ENCODE results near the gene ATXN1.

ATXN1 gene

DNA sequence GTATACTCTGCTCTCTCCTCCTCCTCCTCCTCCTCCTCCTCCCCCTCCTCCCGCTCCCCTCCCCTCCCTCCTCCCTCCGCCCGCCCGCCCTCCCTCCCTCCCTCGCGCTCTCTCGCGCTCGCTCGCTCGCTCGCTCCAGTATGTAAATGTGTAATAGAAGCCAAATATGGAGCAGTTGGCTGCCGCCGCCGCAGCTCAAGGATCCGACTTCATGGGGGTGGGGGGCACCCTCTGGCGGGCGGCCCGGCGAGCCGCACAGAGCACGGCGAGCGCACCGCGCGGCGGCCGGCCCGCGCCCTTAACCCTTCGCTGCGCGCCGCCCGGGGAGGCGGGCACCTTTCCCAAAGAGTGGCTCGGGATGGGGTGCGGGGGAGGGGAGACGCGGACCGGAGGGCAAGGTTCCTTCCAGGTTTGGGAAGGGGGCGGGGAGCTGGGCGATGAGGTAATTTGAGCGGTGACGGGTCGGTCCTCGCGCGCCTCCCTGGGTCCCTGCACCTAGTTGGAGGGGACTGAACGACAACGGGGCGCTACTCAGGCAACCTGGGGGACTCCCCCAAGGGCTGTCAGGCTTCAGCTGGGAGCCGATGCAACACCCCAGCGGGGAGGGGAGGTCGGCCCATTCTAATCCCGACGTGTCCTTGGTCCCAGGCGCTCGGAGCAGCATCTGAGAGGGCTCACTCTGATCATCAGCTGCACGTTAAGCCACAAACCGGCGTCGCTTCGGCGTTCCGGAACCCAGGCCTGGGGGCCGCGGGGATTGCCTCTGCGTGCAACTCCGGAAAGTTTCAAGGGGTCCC, 409 bp upstream of the ATXN1 start:
- DNase-seq (ENCODE audit: low spot score) = peak; percentile 93

DNA sequence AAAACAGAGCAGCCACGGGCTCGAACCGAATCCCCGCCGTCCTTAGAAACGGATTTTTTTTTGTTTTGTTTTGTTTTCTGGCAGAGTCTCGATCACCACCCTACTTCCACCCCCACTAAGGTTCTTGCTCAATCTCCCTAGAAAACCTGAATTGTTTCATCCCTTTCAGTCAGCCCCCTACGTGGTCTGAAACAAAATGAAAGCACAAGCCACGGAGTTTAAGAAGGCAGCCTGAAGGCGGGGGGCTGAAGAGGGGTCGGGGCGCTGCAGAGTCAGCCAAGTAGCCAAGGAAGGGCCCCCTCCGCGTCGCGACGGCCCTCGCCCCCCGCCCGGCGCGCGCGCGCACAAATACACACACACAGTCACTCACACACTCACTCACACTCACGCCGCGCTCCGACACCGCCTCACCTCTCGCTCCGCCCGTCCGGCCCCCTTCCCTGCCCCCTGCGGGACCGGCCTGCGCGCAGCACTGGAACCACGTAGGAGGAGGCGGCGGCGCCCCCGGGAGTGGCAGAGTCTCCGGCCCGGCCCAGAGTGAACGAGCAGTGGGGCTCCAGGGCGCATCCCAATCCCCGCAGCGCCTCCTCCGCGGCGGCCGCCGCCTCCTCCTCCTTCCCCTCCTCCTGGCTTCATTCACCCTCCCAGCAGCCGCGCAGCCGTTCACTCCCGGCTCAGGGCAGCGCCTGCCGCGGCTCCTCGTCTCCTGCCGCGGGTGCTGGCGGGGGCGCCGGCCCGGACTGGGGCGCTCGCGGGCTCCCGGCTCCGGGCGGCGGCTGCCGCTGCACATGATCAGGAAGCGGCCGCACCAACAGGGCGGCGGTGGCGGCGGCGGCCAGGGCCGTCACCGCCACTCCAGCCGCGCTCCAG, 1.4 kb downstream of the ATXN1 start:
- peak; percentile 84 for DNase-seq (ENCODE audit: low spot score)

DNA sequence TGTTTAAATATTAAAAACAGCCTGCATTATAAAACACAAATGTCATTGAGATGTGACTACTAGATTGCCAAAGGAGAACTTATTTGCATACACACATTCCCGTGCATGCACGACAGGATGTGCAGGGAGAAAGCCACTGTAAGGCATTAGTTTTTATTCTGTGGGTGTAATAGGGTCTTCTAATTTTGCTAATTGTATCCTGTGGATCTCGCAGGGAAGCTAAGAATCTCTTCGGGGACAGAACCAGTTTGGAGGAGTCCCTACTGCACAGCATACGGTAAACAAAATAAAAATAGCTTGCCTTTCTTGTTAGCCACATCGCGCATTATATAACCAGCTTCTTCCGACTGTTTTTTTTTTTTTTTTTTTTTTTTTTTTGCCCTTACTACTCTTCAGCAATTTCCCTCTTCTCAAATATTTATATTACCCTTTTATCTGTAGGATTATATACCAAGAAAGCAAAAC, 2.0 kb downstream of the ATXN1 start:
- peak; percentile 32 for DNase-seq (ENCODE audit: low spot score)

DNA sequence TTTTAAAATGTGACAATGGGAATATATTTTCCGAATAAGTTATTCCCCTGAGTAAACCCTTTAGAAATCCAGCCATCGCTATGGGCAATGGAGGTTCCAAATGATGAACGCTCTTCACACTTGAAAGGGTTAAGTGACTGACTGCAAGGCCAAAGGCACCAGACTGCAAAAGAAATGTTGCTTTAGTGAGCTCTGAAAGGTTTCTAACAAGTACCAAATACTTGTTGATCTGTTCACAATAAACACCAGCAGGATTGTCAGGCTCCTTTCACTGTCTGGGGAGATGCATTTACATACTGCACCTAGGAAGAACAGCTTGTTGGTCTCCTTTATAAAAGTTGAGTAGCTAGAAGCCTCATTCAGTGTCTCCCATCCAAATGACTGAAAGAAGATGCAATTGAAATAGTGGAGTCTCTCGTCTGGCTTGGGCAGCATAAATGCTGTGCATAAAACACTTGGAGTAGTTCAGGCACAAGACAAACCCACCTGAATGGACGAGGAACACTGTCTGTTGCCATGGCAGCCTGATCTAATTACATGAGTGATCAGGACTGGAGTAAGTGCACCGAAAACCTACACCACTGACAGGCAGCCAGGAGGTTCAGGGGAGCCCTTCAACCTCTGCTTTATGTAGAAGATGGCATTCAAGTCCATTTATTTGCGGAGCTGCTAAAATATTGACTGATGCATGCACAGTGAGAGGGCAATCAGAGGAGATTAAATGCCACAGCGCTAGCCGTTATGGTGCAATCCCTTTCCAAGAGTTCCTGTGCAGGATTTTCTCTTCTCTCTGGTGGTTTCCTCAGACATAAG, 2.9 kb downstream of the ATXN1 start:
- peak; percentile 35 for DNase-seq (ENCODE audit: low spot score)

DNA sequence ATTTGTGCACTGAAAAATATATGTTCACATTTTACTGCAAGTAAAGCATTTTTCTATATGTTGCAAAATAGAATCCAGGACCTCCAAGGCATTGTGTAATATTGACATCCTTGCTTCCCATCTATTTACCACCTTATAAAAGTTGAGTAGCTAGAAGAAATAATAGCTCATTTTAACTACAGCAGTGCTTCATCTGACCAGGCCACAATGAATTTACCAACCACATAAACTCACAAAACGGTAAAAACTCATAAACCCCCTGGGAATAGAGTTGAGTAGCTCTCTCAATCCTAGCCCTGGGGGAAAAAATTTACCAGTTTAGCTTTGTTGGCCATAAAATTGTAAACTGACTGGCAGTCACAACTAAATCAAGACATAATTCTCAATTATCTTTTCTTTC, 3.9 kb downstream of the ATXN1 start:
- DNase-seq (ENCODE audit: low spot score) = no peak

DNA sequence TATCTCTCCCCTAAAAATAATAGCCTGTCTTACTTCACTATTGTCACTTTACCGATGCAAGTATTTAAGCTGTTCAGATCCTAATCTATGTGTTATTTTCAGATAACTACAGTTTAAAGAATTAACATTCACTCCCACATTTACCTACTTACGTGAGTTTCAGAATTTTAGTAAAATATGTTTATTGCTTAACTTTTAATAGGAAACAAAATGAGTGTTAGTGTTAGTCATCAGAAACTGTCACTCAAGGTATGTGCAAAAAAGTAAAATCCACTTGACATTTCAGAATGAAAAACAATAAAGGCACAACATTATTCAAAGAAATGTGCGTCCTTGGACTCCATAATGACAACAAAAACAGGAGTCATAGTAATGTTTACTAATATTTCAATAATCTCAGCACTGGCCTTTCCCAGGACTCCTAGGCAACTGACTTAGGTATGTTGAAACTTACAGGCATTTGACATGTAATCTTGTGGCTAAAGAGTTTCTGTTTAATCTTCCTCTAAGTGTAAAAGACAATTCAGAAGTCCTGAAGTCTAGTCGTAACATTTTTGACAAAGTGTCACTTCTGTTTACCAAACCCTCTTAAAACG, 4.5 kb downstream of the ATXN1 start:
- no peak for DNase-seq (ENCODE audit: low spot score)

DNA sequence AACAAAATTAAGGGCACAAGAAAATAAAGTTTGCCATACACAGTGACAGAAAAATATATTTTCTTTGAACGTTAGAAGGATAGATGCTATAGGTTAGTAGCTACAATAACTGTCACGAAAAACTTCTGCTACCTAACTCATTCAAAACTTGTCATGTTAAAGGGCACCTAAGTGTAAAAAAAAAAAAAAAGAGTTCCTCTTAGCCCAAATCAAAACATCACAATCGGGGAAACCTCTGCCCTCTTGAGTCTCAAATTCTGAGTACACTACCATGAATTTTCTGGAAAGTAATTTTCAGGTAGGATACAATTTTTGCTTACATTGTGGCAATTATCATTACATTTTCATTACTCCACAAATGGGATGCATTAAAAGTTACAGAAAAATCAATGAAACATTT, 5.7 kb downstream of the ATXN1 start:
- no peak for DNase-seq (ENCODE audit: low spot score)

DNA sequence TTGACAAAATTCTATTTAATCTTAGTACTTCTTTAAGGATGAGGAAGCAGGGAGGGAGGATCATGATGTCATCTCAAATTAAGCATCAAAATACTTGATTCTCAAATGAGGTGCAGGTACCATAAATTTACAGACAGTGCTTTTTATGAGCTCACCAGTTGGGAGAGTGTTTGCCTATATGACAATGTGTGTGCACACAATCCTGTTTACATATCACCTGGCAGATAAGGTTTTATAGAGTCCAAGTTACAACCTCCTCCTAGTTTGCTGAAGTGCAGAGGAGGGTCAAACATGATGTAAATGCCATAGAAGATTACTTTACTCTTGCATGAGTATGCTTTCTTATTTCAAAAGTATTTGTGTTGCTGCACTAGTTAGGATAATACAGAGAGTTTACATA, 6.4 kb downstream of the ATXN1 start:
- DNase-seq (ENCODE audit: low spot score) = no peak

DNA sequence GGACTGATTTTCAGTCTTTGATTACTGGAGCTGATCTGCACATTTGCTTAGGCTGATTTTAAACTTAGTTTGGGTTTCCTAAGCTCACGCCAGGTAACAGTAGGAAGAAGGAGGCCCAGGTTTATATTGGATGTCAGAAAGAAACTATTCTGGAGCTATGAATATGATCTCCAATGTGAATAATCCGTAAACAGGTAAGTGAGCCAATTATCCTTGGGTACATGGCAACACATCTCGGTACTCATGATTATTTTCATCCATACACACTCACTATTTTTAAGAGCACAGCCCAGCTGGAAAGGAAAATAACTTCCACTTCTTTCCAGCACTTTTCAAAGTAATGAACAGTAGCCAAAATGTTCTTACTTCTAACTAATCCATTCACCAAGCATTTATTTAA, 7.0 kb downstream of the ATXN1 start:
- no peak for DNase-seq (ENCODE audit: low spot score)

DNA sequence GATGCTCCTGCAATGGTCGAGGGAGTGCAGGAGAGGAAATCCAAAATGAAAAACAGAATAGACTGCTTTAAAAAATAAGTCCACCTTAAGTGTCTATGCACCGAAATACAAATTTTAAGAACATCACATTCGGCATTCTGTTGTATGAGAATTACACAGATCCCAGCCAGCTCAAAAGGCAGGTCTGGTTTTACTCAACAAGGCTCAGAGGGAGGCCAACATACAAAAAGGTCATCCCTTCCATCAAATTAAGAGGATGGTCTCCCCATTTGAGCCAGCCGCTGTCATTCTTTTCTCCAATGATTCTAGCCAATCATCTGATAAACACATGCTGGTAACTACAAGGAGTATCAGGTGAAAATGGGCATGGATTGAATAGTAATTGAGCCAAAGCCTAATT, 7.9 kb downstream of the ATXN1 start:
- no peak for DNase-seq (ENCODE audit: low spot score)

DNA sequence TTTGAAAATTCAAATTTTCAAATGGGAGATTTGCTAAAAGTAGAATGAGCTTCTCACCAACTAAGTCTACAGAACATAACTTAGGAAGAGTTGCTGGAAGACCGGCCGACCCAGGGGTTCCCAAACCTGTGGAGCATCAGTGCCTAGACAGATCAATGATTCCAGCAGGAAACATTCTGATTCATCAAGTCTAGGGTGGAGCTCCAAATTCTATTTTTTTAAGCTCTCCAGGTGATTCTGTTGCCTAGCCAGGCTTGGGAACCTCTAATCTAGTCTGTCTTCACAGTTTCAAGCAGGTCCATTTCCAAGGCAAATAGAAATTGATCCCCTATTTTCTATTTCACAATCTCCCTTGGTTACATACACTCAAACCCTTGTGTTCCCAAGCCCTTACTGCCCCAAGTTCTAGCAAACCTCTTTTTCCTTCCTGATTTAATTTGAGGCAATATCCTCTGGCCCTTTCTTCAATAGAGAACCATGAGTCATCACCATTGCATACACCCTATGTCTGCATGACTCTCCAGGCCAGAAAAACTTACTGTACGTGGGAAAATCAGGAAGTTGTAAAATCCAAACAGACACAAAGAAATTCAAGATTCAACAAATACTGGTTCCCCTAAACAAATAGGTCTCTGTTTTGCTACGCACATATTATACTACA, 8.9 kb downstream of the ATXN1 start:
- peak; percentile 75 for DNase-seq (ENCODE audit: low spot score)

DNA sequence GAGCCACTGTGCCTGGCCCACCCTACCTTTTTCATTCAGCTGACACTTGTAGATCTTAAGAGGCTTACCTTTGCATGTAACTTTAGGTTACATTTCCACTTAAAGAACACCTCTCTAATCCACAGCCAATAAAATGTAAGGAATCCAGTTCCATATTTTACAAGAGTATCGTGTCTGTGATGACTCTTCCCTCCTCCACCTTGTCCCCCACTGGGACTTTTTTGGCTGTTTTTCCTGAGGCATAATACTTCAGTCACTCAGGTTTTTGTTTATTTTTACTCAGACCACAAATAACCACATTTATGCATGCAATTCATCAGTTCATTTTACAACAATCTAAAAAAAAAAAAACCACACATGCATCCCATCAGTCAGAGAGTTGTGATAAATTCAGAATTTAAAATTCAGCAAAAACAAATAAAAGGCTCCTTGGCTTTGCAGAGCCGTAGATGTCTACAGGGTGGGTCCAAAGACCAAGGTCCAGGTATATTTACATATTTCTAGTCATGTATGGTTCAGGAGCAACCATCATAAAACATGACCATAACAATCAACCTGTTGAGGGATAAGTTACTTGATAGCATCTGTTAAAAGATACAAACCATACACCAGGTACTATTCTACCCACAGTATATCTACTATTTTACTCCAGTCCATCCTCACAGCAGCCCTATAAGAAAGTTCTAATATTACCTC, 9.9 kb downstream of the ATXN1 start:
- no peak for DNase-seq (ENCODE audit: low spot score)

DNA sequence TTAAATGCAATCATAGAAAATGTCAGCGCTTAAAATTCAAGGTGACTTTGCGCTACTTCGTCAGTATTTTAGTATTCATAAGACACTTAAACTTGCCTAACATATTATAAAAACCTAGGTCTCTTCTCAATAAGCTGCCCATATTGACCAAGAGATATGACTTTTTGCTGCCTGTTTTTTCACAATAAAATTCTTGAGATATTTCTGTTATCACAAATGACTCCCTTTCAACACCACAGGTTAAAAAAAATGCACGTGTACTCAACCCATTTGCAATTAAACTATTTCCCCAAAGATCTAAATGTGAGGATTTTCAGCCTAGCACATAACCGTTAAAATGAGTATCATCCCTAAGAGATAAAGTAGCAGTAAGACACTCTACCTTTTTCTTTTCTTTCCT, 10.7 kb downstream of the ATXN1 start:
- no peak for DNase-seq (ENCODE audit: low spot score)

DNA sequence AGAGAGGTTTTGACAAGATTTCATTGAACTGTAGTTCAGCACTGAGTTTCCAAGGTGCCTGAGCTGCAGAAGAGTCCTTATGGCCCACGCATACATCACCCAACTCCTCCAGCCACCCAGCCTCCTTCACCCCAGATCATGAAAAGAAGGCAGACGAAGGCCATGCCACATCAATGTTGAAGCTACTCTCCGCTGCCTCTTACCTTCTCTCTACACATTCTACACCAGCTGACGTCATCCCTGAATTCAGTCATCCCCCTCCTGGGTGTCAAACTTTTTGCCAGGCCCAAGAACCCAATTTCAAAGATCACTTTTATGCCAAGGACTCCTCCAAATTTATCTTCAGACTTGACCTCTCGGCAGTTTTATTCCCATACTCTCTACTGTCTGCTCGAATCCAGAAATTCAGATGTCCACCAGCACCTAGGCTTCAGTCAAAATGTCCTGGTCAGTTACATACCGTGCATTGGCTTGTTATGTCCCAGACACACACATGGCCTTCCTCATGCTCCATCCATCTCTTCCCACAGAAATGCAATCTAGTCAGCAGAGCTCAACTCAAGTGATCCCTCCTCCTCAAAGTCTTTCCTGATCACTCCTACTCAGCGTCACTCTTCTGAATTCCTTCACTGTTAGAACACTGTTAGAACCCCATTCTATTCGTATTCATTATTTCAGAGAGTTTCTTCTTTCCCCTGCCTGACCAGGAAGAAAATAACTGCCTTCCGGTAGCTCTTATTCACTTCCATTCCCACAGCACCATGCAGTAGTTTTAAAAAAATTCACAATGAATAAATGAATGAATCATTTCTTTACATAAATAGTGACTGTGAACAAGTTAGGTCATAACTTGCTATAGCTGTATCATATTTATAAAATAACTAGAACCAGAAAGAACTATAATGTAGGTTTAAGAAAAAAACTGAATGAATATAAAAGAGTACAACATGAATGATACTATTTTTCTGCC, 11.5 kb downstream of the ATXN1 start:
- no peak for DNase-seq (ENCODE audit: low spot score)

DNA sequence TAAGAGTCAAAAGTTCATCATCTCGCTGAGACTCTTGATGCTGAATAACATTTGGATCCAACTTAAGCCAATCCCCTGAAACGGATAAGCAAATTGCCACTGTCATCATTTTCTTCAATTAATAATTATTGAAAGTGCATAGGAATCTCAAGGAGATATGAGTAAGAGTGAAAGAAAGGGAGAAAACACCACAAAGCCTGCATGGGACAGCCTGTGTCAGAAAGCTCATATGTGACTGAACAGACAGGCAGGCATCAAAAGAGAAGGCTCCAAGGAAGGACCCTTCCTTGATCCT, 13.3 kb downstream of the ATXN1 start:
- DNase-seq (ENCODE audit: low spot score) = peak; percentile 20

DNA sequence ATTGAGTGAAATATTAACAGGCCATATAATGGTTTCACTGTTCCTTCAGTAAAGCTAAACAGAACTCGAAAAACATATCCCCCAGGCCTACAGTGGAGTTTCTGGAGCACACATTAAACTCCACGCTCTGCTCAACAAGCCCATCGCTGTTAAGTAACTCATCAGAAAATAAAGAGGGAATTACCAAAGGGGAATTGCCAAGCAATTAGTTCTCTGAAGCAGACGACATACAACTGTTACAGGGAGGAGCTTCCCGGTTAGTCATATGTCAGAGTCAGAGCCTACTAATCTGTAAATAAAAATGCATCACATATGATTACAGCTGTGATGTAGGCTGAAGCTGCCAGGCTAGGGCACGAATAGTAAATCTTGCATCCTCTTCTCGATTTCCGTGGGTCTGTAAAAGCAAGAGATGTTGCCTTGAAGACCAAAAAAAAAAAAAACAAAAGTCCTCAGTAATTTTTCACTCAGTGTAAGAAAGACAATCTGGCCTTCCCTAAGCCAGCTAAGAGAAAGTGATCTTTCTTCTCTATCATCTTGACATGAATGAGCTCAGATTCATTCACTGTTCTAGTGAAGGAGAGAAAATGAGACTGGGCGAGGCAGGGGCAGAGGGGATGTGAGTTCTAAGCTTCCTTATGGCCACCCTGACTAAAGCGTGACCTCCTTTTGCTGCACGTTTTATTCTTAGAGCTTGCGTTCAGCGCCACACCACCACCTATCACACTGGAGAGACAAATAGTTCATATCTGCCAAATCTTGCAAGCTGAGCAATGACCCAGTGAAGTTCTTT, 13.8 kb downstream of the ATXN1 start:
- DNase-seq (ENCODE audit: low spot score) = peak; percentile 83

DNA sequence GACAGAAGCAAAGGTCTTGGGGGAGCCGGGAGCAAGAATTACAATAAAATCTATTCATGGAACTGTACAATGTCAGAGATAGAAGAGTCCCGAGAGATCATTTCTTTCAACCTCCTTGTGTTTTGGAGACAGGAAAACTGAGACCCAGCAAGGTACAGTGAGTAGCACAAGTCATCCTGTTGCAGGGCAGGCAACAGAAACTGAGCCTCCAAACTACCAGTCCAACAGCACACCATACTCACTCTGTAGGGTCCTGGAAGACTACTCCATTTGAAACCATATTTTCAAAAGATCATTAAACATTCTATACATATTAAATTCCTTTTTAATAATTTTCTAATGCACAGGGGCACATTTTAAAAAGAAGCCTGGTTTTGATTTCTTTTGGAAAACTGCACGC, 14.4 kb downstream of the ATXN1 start:
- no peak for DNase-seq (ENCODE audit: low spot score)

DNA sequence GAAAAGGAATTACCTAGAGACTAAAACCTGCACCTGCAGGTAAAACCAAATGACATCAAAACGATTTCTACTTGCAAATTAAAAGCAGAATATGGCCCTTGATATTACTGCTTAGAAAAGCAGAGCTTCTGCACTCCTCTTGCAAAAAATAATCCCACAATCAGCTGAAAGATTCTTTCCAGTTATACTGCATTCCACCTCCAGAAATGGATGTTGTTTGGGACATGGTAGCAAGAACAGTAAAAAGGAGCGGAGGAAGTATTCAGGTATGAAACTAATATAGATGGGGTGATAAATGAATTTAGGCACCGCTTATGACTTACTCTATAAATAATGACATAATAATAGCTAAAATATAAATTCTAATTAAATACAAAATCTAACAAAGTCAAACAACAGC, 14.9 kb downstream of the ATXN1 start:
- no peak for DNase-seq (ENCODE audit: low spot score)

DNA sequence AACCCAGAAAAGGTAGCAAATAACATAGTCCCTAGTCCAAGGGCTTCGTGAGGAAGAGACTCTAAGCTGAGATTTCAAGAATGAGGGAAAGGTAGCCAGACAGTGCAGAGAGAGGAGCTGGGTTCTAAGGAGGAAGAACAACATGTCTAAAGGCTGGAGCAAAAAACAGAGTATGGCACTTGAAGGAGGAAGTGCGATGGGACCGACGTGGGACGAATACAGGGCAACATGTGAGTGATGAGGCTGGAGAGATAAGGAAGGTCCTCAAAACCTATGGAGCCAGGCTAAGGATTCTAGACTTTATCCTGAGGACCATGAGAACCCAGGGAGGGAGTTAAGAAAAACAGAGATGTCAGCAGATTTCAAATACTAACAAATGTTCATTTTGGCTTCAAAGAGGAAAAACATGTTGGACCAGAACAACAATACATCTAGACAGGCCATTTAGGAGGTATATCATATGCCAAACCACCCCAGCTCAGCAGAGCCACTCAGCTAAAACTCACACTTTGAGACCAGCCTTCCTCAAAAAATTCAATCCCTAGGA, 17.5 kb downstream of the ATXN1 start:
- no peak for DNase-seq (ENCODE audit: low spot score)
